BLaER1 (cell line): ENCODE measurements around the gene DAGLA.

Source experiments
- H3K27ac ChIP-seq: shearing (Covaris generic); formaldehyde crosslinking; 2 replicates; pipeline ENCODE4 v1.8.1; 2022
- H3K27me3 ChIP-seq: shearing (Covaris generic); formaldehyde crosslinking; 2 replicates; pipeline ENCODE4 v1.8.1; 2022
- H3K36me3 ChIP-seq: shearing (Covaris generic); formaldehyde crosslinking; 2 replicates; pipeline ENCODE4 v1.8.1; 2022
- H3K4me1 ChIP-seq: shearing (Covaris generic); formaldehyde crosslinking; 2 replicates; pipeline ENCODE4 v1.8.1; 2022
- H3K4me2 ChIP-seq: shearing (Covaris generic); formaldehyde crosslinking; 2 replicates; pipeline ENCODE4 v1.8.1; 2022
- H3K4me3 ChIP-seq: shearing (Covaris generic); formaldehyde crosslinking; 2 replicates; pipeline ENCODE4 v1.8.1; 2022
- H3K9ac ChIP-seq: shearing (Covaris generic); formaldehyde crosslinking; 2 replicates; pipeline ENCODE4 v1.8.1; 2022
- H3K9me3 ChIP-seq: shearing (Covaris generic); formaldehyde crosslinking; 2 replicates; pipeline ENCODE4 v1.8.1; 2022
- H4K20me1 ChIP-seq: shearing (Covaris generic); formaldehyde crosslinking; 2 replicates; pipeline ENCODE4 v1.8.1; 2022
- Cebpa-rat ChIP-seq: shearing (Covaris generic); IDR thresholded peaks from 2 replicates; pipeline ENCODE4 v1.8.1; 2022

The DAGLA gene

DNA sequence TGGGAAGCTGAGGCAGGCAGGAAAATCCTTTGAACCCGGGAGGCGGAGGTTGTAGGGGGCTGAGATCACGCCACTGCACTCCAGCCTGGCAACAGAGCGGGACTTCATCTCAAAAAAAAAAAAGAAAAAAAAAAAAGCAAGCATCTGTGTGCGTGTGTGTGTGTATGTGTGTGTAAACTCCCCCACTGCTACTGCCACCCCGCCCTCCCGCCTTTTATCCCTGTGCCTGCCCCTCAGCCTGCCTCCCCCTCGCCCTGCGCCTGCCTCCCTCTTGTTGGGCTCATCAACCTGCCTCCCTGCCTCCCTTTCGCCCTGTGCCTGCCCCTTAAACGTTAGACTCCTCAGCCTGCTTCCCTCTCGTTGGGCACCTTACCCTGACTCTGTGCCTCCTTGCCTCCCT, 94.2 kb downstream of the DAGLA start:
- no peak overlapping the region for H3K27ac ChIP-seq
- H3K4me3 ChIP-seq, result no peak overlapping the region

DNA sequence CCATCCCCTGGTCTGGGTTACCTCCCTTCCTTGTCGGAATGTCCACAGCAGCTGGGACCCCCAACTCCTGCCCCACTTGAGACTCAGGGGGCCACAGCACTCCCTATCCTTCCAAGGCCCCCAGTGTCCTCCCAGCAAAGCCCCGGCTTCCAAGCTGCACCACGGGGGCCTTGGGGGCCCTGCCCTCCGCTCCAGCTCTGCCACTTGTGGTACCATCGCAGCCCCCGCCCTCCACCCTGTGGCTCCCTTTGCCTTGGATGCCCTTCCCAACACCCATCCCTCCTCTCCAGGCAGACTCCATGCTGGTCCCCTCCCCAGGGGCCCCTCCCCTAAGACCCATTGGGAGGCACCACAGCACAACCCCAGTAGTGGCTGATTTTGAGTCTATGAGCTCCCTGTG, 94.9 kb downstream of the DAGLA start:
- Histone ChIP-seq H3K4me2 (no peak overlapping the region), H3K9me3 (no peaks in the 10 kb centered on the region), H3K9ac (no peak overlapping the region), H3K27ac (no peak overlapping the region), H3K4me3 (no peak overlapping the region), H3K36me3 (no peaks in the 10 kb centered on the region), H4K20me1 (no peaks in the 10 kb centered on the region), H3K4me1 (peaks cover 50% of the 10 kb centered on the region), H3K27me3 (no peaks in the 10 kb centered on the region)
- no peak for TF ChIP-seq Cebpa-rat

More for the DNA sequence above, 94.2 kb downstream of the DAGLA start:
- H3K4me1 ChIP-seq, result peaks cover 46% of the 10 kb centered on the region
- H3K4me2 ChIP-seq, result no peak overlapping the region
- no peaks in the 10 kb centered on the region for H4K20me1 ChIP-seq
- TF ChIP-seq Cebpa-rat, result no peak
- no peaks in the 10 kb centered on the region for H3K36me3 ChIP-seq
- no peak overlapping the region for H3K9ac ChIP-seq
- H3K9me3 ChIP-seq, result no peaks in the 10 kb centered on the region
- no peaks in the 10 kb centered on the region for H3K27me3 ChIP-seq

DNA sequence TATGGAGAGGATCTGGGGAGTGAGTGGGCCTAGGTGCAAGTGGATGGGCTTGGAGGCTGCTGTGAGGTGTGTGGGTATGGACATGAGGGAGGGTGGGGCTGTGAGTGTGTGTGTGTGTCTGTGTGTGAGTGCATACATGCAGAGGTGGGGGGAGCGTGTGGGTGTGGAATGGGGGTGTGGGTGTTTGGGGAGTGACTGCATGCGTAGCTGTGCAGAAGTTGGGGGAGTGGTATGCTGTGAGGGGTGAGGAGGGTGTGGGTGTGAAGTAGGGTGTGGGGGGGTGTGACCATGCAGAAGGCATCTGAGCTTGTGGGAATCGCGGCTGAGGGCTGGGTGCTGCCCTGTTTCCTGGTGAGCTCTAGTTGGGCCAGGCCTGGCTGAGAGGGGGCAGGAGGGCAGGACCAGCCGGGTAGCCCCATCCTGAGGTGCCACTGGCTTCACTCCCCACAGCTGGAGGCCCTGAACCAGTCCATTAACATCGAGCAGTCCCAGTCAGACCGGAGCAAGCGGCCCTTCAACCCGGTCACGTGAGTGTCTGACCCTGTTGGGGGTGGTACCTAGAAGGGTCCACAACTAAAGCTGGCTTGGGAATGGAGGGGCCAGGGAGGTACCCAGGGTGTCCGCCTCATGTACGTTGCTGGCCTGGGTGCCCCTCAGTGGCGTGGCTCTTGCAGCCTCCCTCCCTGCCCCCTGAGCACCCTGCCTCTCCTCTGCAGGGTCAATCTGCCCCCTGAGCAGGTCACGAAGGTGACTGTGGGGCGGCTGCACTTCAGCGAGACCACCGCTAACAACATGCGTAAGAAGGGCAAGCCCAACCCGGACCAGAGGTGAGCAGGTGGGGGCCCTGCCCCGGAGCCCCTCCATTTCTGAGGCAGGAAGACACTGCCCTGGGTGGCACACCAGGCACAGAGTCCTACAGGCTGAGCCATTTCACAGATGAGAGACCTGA, 95.7 kb downstream of the DAGLA start:
- Histone ChIP-seq H3K9ac (no peak overlapping the region), H3K4me3 (no peak overlapping the region), H3K36me3 (no peaks in the 10 kb centered on the region), H3K27me3 (no peaks in the 10 kb centered on the region), H3K9me3 (no peaks in the 10 kb centered on the region), H3K4me2 (peak overlapping the region; percentile 86), H4K20me1 (no peaks in the 10 kb centered on the region), H3K27ac (no peak overlapping the region), H3K4me1 (peaks cover 50% of the 10 kb centered on the region)
- TF ChIP-seq Cebpa-rat, result no peak

DNA sequence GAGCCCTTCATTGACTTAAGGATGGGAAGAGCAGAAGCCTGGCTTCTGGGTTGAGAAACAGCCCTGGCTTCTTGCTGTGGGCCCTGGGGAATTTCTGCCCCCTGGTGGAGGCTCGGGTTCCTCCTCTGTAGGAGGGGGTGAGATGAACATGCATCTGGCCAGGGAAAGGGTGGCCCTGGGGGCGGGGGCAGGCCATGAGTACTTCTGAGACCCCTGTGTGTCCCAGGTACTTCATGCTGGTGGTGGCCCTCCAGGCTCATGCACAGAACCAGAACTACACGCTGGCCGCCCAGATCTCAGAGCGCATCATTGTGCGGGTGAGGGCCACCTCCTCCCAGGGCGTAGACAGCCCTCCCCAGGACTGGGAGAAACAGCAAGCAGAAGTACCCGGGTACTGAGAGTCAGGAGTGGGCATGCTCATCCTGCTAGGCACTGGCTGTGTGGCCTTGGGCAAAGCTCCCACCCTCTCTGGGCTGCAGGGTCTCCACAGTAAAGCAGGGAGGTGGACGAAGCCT, 96.4 kb downstream of the DAGLA start:
- Histone ChIP-seq H3K9ac (no peak overlapping the region), H3K27me3 (no peaks in the 10 kb centered on the region), H3K4me3 (no peak overlapping the region), H4K20me1 (no peaks in the 10 kb centered on the region), H3K4me2 (peak overlapping the region; percentile 86), H3K27ac (no peak overlapping the region), H3K4me1 (peaks cover 50% of the 10 kb centered on the region), H3K9me3 (no peaks in the 10 kb centered on the region), H3K36me3 (no peaks in the 10 kb centered on the region)
- no peak for TF ChIP-seq Cebpa-rat

DNA sequence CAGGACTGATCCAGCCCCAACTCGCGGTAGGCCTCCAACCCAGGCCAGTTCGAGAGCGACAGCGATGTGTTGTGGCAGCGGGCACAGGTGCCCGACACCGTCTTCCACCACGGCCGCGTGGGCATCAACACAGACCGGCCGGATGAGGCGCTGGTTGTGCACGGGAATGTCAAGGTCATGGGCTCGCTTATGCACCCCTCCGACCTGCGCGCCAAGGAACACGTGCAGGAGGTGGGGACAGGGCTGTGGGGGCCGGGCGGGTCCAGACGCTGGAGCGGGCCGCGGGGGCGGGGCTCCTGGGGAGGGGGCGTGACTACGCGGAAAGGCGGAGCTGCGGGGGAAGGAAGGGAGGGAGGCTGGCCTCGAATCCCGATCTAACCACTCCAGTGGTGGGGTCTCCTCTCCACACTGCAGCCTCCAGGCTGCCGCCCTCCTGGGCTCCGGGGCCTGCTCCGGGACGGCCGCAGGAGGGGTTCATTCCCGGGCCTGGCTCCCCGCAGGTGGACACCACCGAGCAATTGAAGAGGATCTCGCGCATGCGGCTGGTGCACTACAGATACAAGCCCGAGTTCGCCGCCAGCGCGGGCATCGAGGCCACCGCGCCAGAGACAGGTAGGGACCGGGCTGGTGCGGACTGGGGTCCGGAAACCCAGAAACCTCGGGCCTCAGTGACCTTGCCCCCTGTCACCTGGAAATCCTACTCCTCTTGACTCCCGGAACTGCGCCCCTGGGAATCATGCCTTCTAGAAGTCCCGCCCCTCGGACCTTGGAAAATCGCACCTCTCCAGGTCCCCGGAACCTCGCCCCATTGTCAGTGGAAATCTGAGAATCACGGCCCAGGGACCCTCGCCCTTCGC, 97.3 kb downstream of the DAGLA start:
- Histone ChIP-seq H3K9me3 (no peaks in the 10 kb centered on the region), H4K20me1 (no peaks in the 10 kb centered on the region), H3K27me3 (no peaks in the 10 kb centered on the region), H3K27ac (no peak overlapping the region), H3K36me3 (no peaks in the 10 kb centered on the region; the same call in 1 of the 2 replicates), H3K9ac (no peak overlapping the region), H3K4me1 (peaks cover 47% of the 10 kb centered on the region), H3K4me3 (peak overlapping the region; percentile 56), H3K4me2 (peak overlapping the region; percentile 86)
- no peak for TF ChIP-seq Cebpa-rat

DNA sequence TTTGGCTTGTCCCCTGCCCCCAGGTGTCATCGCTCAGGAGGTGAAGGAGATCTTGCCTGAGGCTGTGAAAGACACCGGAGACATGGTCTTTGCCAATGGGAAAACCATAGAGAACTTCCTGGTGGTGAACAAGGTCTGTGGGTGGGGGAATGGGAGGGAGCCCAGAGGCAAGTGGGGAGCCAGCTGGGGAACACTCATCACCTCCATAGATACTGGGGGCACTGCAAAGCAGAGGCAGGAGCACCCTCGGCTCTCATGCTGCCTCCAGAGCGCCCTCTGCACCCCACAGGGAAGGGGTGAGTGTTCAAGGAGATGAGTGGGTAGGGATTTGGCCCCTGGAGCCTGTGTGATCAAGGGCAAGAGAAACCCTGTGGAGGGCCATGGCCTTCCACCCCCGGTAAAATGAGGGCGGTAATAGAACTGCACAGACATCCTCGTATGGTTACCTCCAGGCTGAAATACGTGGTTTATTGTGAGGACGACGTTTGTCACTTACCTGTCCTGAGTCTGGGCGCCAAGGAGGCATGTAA, 98.2 kb downstream of the DAGLA start:
- Histone ChIP-seq H4K20me1 (no peaks in the 10 kb centered on the region), H3K27ac (no peak overlapping the region), H3K4me3 (no peak overlapping the region), H3K9me3 (no peaks in the 10 kb centered on the region), H3K27me3 (no peaks in the 10 kb centered on the region), H3K9ac (no peak overlapping the region), H3K36me3 (peaks cover 6% of the 10 kb centered on the region; the same call in 1 of the 2 replicates), H3K4me2 (peak overlapping the region; percentile 86), H3K4me1 (peaks cover 43% of the 10 kb centered on the region)
- TF ChIP-seq Cebpa-rat, result no peak

DNA sequence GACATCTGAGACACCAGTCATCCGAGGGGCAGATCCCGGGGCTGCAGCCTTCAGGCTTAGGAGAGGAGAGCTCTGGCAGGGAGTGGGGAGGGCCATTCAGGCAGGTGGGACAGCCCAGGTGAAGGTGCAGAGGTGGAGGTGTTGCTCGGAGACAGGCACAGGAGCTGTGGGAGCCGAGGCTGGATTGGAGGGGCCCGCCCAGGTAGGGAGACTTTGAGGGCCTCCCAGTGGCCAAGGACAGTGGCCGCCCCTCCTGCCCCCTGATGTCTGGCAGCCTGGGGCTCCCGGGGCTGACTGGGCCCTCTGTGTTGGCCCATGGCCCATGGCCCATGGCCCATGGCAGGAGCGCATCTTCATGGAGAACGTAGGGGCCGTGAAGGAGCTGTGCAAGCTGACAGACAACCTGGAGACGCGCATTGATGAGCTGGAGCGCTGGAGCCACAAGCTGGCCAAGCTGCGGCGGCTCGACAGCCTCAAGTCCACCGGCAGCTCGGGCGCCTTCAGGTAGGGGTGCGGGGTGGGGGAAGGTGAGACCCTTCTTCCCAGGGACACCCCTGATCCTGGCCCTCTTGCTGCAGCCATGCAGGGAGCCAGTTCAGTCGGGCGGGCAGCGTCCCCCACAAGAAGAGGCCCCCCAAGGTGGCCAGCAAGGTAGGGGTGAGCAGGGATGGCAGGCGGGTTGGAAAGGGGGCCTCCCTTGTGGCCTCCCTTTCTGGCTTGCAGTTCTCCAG, 98.9 kb downstream of the DAGLA start:
- Histone ChIP-seq H3K36me3 (peaks cover 12% of the 10 kb centered on the region), H3K4me1 (peaks cover 42% of the 10 kb centered on the region), H3K9ac (no peak overlapping the region), H3K27ac (no peak overlapping the region), H3K9me3 (no peaks in the 10 kb centered on the region), H3K4me2 (no peak overlapping the region; the same call in 1 of the 2 replicates), H3K27me3 (no peaks in the 10 kb centered on the region), H3K4me3 (no peak overlapping the region), H4K20me1 (no peaks in the 10 kb centered on the region)
- no peak for TF ChIP-seq Cebpa-rat

DNA sequence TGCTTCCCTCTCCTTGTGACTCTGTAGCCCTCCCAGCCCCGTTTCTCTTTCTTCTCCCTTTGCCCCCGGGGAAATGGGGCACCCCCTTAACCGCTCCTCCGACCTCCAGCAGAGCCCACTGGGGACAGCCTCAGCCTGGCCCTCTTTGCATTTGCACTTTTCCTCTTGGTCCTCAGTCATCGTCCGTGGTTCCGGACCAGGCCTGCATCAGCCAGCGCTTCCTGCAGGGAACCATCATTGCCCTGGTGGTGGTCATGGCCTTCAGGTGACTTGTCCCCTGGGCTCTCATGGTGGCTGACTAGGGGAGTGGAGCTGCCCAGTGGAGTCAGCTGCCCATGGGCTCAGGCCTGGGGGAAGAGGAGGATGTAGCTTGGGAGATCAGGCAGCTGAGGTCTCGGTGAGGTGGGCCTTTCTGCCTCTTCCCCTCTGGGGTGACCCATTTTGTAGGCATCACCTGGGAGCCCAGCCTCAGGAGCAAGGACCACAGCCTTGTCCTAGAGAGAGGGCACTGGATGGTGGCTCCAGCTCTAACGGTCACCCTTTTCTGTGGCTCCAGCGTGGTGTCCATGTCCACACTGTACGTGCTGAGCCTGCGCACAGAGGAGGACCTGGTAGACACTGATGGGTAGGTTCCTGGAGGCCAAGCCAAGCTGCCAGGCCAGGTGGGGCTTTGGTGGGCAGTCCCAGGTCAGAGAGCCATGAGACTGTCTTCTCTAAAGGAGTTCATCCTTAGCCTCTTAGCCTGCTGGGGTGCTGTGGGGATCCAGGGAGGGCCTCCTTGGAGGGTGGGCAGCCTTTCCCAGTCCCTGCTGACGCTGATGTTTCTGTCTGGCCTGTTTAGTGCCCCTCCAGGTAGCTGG, 99.7 kb downstream of the DAGLA start:
- no peak overlapping the region for H3K4me3 ChIP-seq
- H3K4me1 ChIP-seq, result peaks cover 34% of the 10 kb centered on the region
- no peaks in the 10 kb centered on the region for H3K27me3 ChIP-seq
- no peak for TF ChIP-seq Cebpa-rat
- H3K27ac ChIP-seq, result no peak overlapping the region
- H3K36me3 ChIP-seq, result peaks cover 21% of the 10 kb centered on the region
- 0 out of 2 replicates have a peak overlapping the region, but pooled peaks have one; percentile 10 for H3K9ac ChIP-seq
- H3K4me2 ChIP-seq, result no peak overlapping the region; the same call in 1 of the 2 replicates
- 0 out of 2 replicates have a peak, but pooled peaks cover under 1% of the 10 kb centered on the region for H4K20me1 ChIP-seq
- H3K9me3 ChIP-seq, result no peaks in the 10 kb centered on the region
